T-helper 2 cell treated with Interferon-gamma antibody and Interleukin-4, amounts not matched to agents 5 μg/mL and 100 μg/mL, for 36 hours (primary cell): ENCODE measurements around the gene CLEC16A.

Source experiments
- DNase-seq: peaks from one replicate; pipeline ENCODE4 v3.0.0; 2021; ENCODE audit warnings: low spot score
- H3K27ac Mint-ChIP-seq: one replicate; pipeline ENCODE4 v1.8.0; 2021; ENCODE audit warnings: mild to moderate bottlenecking, mixed read lengths
- H3K27me3 Mint-ChIP-seq: one replicate; pipeline ENCODE4 v1.8.0; 2021; ENCODE audit warnings: low read depth, mixed read lengths
- H3K36me3 Mint-ChIP-seq: one replicate; pipeline ENCODE4 v1.8.0; 2021; ENCODE audit warnings: low read depth, mixed read lengths
- H3K4me1 Mint-ChIP-seq: one replicate; pipeline ENCODE4 v1.8.0; 2021; ENCODE audit warnings: low read depth, mixed read lengths
- H3K4me3 Mint-ChIP-seq: one replicate; pipeline ENCODE4 v1.8.0; 2022; ENCODE audit warnings: mild to moderate bottlenecking, moderate library complexity, mixed read lengths
- H3K9me3 Mint-ChIP-seq: one replicate; pipeline ENCODE4 v1.8.0; 2021; ENCODE audit warnings: mixed read lengths

Gene CLEC16A

GRCh38 chr16:11009027-11009755 lies 64.8 kb downstream of the CLEC16A start:
- H3K9me3 Mint-ChIP-seq = no peaks in the 10 kb centered on the region
- DNase-seq = no peak
- no peak overlapping the region for H3K4me3 Mint-ChIP-seq
- no peak overlapping the region for H3K27ac Mint-ChIP-seq
- H3K36me3 Mint-ChIP-seq = peaks cover 47% of the 10 kb centered on the region
- H3K4me1 Mint-ChIP-seq = peaks cover 32% of the 10 kb centered on the region
- no peaks in the 10 kb centered on the region for H3K27me3 Mint-ChIP-seq

GRCh38 chr16:11010575-11011221 lies 66.3 kb downstream of the CLEC16A start:
- Mint-ChIP-seq H3K36me3 (peaks cover 46% of the 10 kb centered on the region), H3K9me3 (no peaks in the 10 kb centered on the region), H3K27me3 (no peaks in the 10 kb centered on the region), H3K27ac (no peak overlapping the region), H3K4me1 (peaks cover 25% of the 10 kb centered on the region), H3K4me3 (no peak overlapping the region)
- no peak for DNase-seq

- H3K4me1 Mint-ChIP-seq = peaks cover 25% of the 10 kb centered on the region
- H3K27me3 Mint-ChIP-seq = no peaks in the 10 kb centered on the region
- no peak overlapping the region for H3K4me3 Mint-ChIP-seq
- H3K27ac Mint-ChIP-seq = no peak overlapping the region
- no peak for DNase-seq
- H3K36me3 Mint-ChIP-seq = peaks cover 48% of the 10 kb centered on the region
- no peaks in the 10 kb centered on the region for H3K9me3 Mint-ChIP-seq
These were observed 67.0 kb downstream of the CLEC16A start for GRCh38 chr16:11011326-11011725.

- Mint-ChIP-seq H3K9me3 (no peaks in the 10 kb centered on the region), H3K4me1 (peaks cover 27% of the 10 kb centered on the region), H3K4me3 (no peak overlapping the region), H3K36me3 (peaks cover 52% of the 10 kb centered on the region), H3K27ac (no peak overlapping the region), H3K27me3 (no peaks in the 10 kb centered on the region)
- no peak for DNase-seq
These were observed 68.5 kb downstream of the CLEC16A start for GRCh38 chr16:11012841-11013240.

- Mint-ChIP-seq H3K27me3 (no peaks in the 10 kb centered on the region), H3K4me1 (peaks cover 26% of the 10 kb centered on the region), H3K4me3 (no peak overlapping the region), H3K36me3 (peaks cover 48% of the 10 kb centered on the region), H3K27ac (no peak overlapping the region), H3K9me3 (no peaks in the 10 kb centered on the region)
- DNase-seq = no peak
These were observed 69.8 kb downstream of the CLEC16A start for GRCh38 chr16:11014136-11014535.

- no peaks in the 10 kb centered on the region for H3K9me3 Mint-ChIP-seq
- no peak for DNase-seq
- no peak overlapping the region for H3K4me3 Mint-ChIP-seq
- peaks cover 26% of the 10 kb centered on the region for H3K4me1 Mint-ChIP-seq
- H3K27ac Mint-ChIP-seq = no peak overlapping the region
- H3K36me3 Mint-ChIP-seq = peaks cover 42% of the 10 kb centered on the region
- no peaks in the 10 kb centered on the region for H3K27me3 Mint-ChIP-seq
These were observed 70.7 kb downstream of the CLEC16A start for GRCh38 chr16:11015076-11015475.

GRCh38 chr16:11015607-11016006 lies 71.2 kb downstream of the CLEC16A start:
- no peak for DNase-seq
- H3K27me3 Mint-ChIP-seq = no peaks in the 10 kb centered on the region
- peaks cover 26% of the 10 kb centered on the region for H3K4me1 Mint-ChIP-seq
- no peak overlapping the region for H3K4me3 Mint-ChIP-seq
- no peaks in the 10 kb centered on the region for H3K9me3 Mint-ChIP-seq
- H3K36me3 Mint-ChIP-seq = peaks cover 43% of the 10 kb centered on the region
- no peak overlapping the region for H3K27ac Mint-ChIP-seq

- peak overlapping the region; percentile 15 for H3K4me3 Mint-ChIP-seq
- H3K9me3 Mint-ChIP-seq = no peaks in the 10 kb centered on the region
- no peak overlapping the region for H3K27ac Mint-ChIP-seq
- H3K27me3 Mint-ChIP-seq = no peaks in the 10 kb centered on the region
- DNase-seq = no peak
- H3K36me3 Mint-ChIP-seq = peaks cover 45% of the 10 kb centered on the region
- H3K4me1 Mint-ChIP-seq = peaks cover 31% of the 10 kb centered on the region
These were observed 72.2 kb downstream of the CLEC16A start for GRCh38 chr16:11016524-11016988.

- H3K27ac Mint-ChIP-seq = peak overlapping the region; percentile 32
- no peak for DNase-seq
- no peaks in the 10 kb centered on the region for H3K27me3 Mint-ChIP-seq
- H3K9me3 Mint-ChIP-seq = no peaks in the 10 kb centered on the region
- H3K36me3 Mint-ChIP-seq = peaks cover 49% of the 10 kb centered on the region
- peaks cover 35% of the 10 kb centered on the region for H3K4me1 Mint-ChIP-seq
- no peak overlapping the region for H3K4me3 Mint-ChIP-seq
These were observed 72.6 kb downstream of the CLEC16A start for GRCh38 chr16:11016993-11017392.

GRCh38 chr16:11017499-11017898 lies 73.1 kb downstream of the CLEC16A start:
- DNase-seq = no peak
- Mint-ChIP-seq H3K4me3 (no peak overlapping the region), H3K36me3 (peaks cover 48% of the 10 kb centered on the region), H3K27me3 (no peaks in the 10 kb centered on the region), H3K27ac (no peak overlapping the region), H3K9me3 (no peaks in the 10 kb centered on the region), H3K4me1 (peaks cover 35% of the 10 kb centered on the region)

- Mint-ChIP-seq H3K27ac (no peak overlapping the region), H3K36me3 (peaks cover 55% of the 10 kb centered on the region), H3K9me3 (peaks cover 1% of the 10 kb centered on the region), H3K4me3 (no peak overlapping the region), H3K4me1 (peaks cover 50% of the 10 kb centered on the region), H3K27me3 (no peaks in the 10 kb centered on the region)
- no peak for DNase-seq
These were observed 76.0 kb downstream of the CLEC16A start for GRCh38 chr16:11020388-11020787.

- Mint-ChIP-seq H3K36me3 (peaks cover 60% of the 10 kb centered on the region), H3K27ac (no peak overlapping the region), H3K9me3 (peaks cover 6% of the 10 kb centered on the region), H3K27me3 (no peaks in the 10 kb centered on the region), H3K4me3 (no peak overlapping the region), H3K4me1 (peaks cover 51% of the 10 kb centered on the region)
- DNase-seq = no peak
These were observed 76.6 kb downstream of the CLEC16A start for GRCh38 chr16:11020792-11021551.

- H3K27me3 Mint-ChIP-seq = no peaks in the 10 kb centered on the region
- H3K9me3 Mint-ChIP-seq = peaks cover 16% of the 10 kb centered on the region
- no peak overlapping the region for H3K4me3 Mint-ChIP-seq
- peaks cover 44% of the 10 kb centered on the region for H3K4me1 Mint-ChIP-seq
- no peak for DNase-seq
- peaks cover 65% of the 10 kb centered on the region for H3K36me3 Mint-ChIP-seq
- no peak overlapping the region for H3K27ac Mint-ChIP-seq
These were observed 77.6 kb downstream of the CLEC16A start for GRCh38 chr16:11022002-11022401.
